UCSD-AML1 (cell line): ENCODE measurements around the gene TAS2R1.
"Not testable (repeated sequence)": the region's sequence is repeated elsewhere in the genome, so short reads cannot be mapped to it uniquely, and the experiment has no call there.

ENCODE experiments used
- DNase-seq: peaks from one replicate; lab custom pipeline; 2025; ENCODE audit not compliant: unreplicated experiment; lab: John Stamatoyannopoulos, UW

Gene TAS2R1

GRCh38 chr5:9623661-9624060 is 6.5 kb downstream of the TAS2R1 start:
- DNase-seq = no peak

GRCh38 chr5:9622971-9623421 is 7.2 kb downstream of the TAS2R1 start:
- DNase-seq = no peak

GRCh38 chr5:9621379-9621903 is 8.7 kb downstream of the TAS2R1 start:
- DNase-seq = no peak

- no peak for DNase-seq
These were observed 10.6 kb downstream of the TAS2R1 start for GRCh38 chr5:9619331-9620092.

GRCh38 chr5:9617739-9618504 is 12.2 kb downstream of the TAS2R1 start:
- no peak for DNase-seq

- DNase-seq = no peak
These were observed 12.9 kb downstream of the TAS2R1 start for GRCh38 chr5:9617221-9617620.

- no peak for DNase-seq
These were observed 14.8 kb downstream of the TAS2R1 start for GRCh38 chr5:9615331-9615730.

- no peak for DNase-seq
These were observed 16.8 kb downstream of the TAS2R1 start for GRCh38 chr5:9613360-9613759.

GRCh38 chr5:9610969-9611368 is 19.2 kb downstream of the TAS2R1 start:
- DNase-seq = no peak

GRCh38 chr5:9610364-9610763 is 19.8 kb downstream of the TAS2R1 start:
- no peak for DNase-seq

GRCh38 chr5:9608093-9608492 is 22.1 kb downstream of the TAS2R1 start:
- no peak for DNase-seq

GRCh38 chr5:9605041-9605838 is 24.9 kb downstream of the TAS2R1 start:
- no peak for DNase-seq

- DNase-seq = no peak
These were observed 25.7 kb downstream of the TAS2R1 start for GRCh38 chr5:9604416-9604815.

GRCh38 chr5:9601055-9601739 is 29.0 kb downstream of the TAS2R1 start:
- no peak for DNase-seq

- no peak for DNase-seq
These were observed 30.8 kb downstream of the TAS2R1 start for GRCh38 chr5:9599391-9599790.

- DNase-seq = not testable (repeated sequence)
These were observed 31.8 kb downstream of the TAS2R1 start for GRCh38 chr5:9598329-9598728.

- DNase-seq = not testable (repeated sequence)
These were observed 32.8 kb downstream of the TAS2R1 start for GRCh38 chr5:9597322-9597721.

GRCh38 chr5:9596824-9597223 is 33.3 kb downstream of the TAS2R1 start:
- no peak for DNase-seq

- DNase-seq = no peak
These were observed 33.9 kb downstream of the TAS2R1 start for GRCh38 chr5:9596171-9596780.

- DNase-seq = no peak
These were observed 35.2 kb downstream of the TAS2R1 start for GRCh38 chr5:9594913-9595312.
